GM19463 (cell line): ENCODE data around the gene CDK2AP2.
A peak's percentile ranks its signal among the peaks of the same experiment; 100 is the strongest.
"Not testable (repeated sequence)": the region's sequence is repeated elsewhere in the genome, so short reads cannot be mapped to it uniquely, and the experiment has no call there.

Experiments used
- ATAC-seq: cut with Tn5 transposase; IDR thresholded peaks from one replicate; pipeline ENCODE4 v1.9.1; 2021; ENCODE audit warnings: mild to moderate bottlenecking, moderate library complexity; ENCODE audit not compliant: unreplicated experiment

Gene CDK2AP2

GRCh38 chr11:67468456-67468758, 39.6 kb downstream of the CDK2AP2 start:
- no peak for ATAC-seq

- ATAC-seq, result no peak
Measured at GRCh38 chr11:67468056-67468455, 39.9 kb downstream of the CDK2AP2 start.

DNA sequence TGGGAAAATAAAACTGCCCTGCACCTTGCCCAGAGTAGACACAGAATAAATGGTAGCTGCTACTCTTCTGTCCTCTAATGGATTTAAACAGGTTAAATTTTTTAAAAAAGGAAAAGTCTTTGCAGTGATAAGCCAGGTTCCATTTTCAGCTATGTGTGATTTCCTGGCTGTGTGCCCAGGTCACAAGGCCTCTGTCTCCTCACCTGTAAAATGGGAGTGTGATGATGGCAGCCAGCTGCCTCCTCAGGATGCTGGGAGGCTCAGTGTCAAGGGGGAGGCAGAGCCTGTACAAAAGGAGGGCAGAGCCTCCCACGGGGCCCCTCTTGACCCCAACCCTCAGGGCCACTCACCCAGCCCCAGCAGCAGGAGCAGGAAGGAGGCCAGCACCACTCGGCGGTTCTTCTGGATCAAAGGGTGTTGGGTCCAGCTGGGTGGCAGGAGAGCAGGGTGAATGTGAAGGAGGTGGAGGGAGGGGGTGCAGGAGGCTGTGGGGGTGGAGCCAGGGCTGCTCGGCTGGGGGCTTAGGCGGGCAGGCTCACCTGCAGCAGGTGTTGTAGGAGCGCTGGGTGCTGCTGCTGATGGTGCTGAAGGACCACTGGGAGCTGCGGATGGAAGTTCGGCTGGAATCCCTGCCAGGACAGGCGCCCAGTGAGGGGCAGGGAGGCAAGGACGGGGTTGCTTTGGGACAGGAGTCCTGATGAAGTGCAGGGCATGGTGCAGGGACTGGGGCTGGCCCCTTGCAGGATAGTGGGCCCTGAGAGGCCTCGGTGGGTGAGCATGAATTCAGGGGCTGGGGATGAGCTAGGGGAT, 40.8 kb downstream of the CDK2AP2 start:
- ATAC-seq, result no peak

DNA sequence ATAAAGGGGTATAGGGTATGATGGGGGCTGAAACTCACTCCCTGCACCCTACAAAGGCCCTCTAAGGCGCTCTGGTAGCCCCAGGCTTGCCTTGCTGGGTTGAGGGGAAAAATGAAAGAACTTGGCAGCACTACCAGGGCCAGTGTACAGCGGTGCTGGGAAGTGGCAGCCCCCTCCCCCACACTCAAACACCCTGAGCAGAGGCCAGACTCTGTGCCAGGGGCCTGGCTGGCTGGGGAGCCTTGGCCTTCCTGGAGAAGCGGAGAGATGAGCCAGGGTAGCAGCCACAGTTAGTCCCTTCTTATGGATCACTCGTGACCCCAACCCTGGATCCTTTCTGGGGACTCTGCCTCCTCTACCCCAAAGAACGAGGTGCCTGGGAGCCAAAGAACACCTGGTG, 41.6 kb downstream of the CDK2AP2 start:
- ATAC-seq, result no peak

DNA sequence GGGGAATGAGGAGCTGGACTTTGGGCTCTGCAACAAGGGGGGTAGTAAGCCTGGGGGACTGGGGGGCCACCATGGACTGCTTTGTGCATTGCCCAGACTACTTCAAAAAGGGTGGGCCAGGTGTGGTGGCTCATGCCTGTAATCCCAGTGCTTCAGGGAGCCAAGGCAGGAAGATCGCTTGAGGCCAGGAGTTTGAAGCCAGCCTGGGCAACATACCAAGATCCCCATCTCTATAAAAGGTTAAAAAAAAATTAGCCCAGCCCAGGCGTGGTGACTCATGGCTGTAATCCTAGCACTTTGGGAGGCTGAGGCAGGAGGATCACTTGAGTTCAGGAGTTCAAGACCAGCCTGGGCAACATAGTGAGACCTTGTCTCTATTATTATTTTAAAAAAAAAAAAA, 42.4 kb downstream of the CDK2AP2 start:
- ATAC-seq, result not testable (repeated sequence)

- no peak for ATAC-seq
Measured at GRCh38 chr11:67465189-67465510, 42.8 kb downstream of the CDK2AP2 start.

- ATAC-seq, result peak; percentile 54
Measured at GRCh38 chr11:67464411-67465188, 43.4 kb downstream of the CDK2AP2 start.

DNA sequence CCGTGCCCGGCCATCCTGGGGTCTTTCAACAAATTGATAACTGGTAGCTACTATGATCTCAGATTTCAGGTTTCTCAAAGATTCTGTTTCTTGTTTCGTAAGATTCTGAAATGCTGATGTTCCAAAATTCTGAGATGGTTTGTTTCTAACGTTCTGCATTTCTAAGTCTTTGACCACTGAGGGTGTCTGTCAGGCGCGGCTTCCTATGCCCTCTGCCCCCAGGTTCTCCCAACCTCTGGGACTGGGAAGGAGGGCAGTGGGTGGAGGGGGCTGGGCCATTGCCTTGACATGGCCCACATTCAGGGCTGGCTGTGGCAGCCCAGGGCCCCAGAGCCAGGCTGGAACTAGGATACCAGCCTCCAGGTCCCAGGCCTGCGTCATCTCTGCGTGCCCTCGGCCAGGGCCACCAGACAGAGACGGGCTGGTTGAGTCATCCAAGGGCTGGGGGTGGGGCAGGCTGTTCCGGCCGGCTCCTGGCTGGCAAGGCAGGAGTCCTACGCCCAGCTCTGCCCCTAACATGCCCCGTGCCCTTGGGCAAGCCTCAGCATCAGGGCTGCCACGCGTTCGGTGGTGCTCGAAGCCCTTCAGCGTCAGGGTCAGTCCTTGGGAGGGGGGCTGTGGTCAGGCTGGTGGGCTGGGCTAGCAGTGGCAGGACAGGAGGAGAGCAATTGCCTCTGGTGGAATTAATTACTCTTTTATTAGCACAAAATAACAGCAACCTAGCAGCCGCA, 44.1 kb downstream of the CDK2AP2 start:
- ATAC-seq, result no peak

- no peak for ATAC-seq
Measured at GRCh38 chr11:67463186-67463585, 44.8 kb downstream of the CDK2AP2 start.

DNA sequence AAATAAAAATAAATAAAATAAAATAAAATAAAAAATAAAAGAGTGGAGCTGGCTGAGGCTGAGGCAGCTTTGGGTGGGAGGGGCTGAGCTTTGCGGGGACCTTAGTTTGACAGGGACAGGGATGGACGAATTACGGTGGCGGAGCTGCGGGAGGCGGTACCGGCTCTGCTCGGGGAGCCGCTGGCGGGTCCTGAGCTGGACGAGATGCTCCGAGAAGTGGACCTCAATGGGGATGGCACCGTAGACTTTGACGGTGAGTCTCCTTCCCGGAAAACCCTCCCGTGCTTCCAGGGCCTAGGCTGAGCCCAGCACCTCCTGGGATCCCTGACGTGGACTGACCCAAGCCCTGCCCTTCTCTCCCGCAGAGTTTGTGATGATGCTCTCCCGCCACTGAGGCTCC, 49.7 kb downstream of the CDK2AP2 start:
- ATAC-seq, result no peak

- no peak for ATAC-seq
Measured at GRCh38 chr11:67457453-67457852, 50.5 kb downstream of the CDK2AP2 start.
